ENCODE results near the gene SRGAP2C.
"Not testable (repeated sequence)": the region's sequence is repeated elsewhere in the genome, so short reads cannot be mapped to it uniquely, and the experiment has no call there.

The SRGAP2C gene

DNA sequence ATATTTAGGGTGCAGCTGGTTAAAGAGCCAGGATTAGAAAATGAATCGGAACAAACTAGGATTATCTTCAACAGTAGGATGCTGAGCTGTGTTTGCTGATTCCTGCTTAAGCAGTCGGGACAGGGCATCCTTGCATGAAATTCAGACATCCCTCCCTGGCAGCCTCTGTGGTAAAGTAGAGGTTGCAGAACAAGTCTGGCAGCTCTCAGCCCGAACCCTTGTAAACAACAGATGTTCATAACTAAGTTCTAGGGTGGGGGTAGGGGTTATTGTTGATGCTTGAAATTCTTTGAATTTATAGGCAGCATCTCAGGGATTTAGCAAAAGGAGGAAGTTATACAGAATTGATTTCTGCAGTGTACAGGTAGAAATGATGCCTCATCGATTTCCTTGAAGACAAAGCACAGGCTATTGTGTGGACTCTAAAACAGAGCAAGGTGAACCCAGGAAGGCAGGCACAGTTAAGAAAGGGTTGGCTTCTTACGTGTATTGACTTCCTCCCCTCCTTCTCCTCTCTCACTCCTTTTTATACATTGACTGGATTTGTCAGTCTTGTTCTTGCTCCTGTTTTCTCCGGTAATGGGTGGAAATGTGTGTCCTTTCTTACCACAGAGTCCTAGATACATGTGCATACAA lies 114.9 kb downstream of the SRGAP2C start:
- not testable (repeated sequence) for H3K23ac ChIP-seq (ENCODE audit: low read length); H3K27me3 ChIP-seq (ENCODE audit: insufficient read depth, low read length); H3K4me2 ChIP-seq (ENCODE audit: low read length); H2BK12ac ChIP-seq (ENCODE audit: low read length); DNase-seq; H4K12ac ChIP-seq (ENCODE audit: low read depth, low read length); H2AFZ ChIP-seq (ENCODE audit: insufficient read depth, low read length, poor library complexity); H4K91ac ChIP-seq (ENCODE audit: low read depth, low read length); H2BK120ac ChIP-seq (ENCODE audit: insufficient read depth, low read length, poor library complexity); H3K79me2 ChIP-seq (ENCODE audit: control insufficient read depth, insufficient read depth, low read length, poor library complexity); H3K9ac ChIP-seq (ENCODE audit: low read length); H3K9me3 ChIP-seq (ENCODE audit: insufficient read depth, low read depth, low read length); H3K18ac ChIP-seq (ENCODE audit: low read length); H3K27ac ChIP-seq (ENCODE audit: low read depth, low read length); H3K4me3 ChIP-seq (ENCODE audit: low read depth, low read length); H3K4ac ChIP-seq (ENCODE audit: low read depth, low read length); H3K14ac ChIP-seq (ENCODE audit: low read length); H2BK5ac ChIP-seq (ENCODE audit: low read depth, low read length, poor library complexity); H4K8ac ChIP-seq (ENCODE audit: low read depth, low read length); H2AK5ac ChIP-seq (ENCODE audit: low read length); H3K79me1 ChIP-seq (ENCODE audit: low read length); H3K4me1 ChIP-seq (ENCODE audit: control insufficient read depth in 1 of 2, insufficient read depth in 2 of 2, low read length in 2 of 2); H3K36me3 ChIP-seq (ENCODE audit: control insufficient read depth in 1 of 2, insufficient read depth in 2 of 2, low read length in 2 of 2)
- no CpG with 5 or more reads among the region's 6 CpGs for WGBS (ENCODE audit: extremely low coverage, insufficient coverage, insufficient read length)

DNA sequence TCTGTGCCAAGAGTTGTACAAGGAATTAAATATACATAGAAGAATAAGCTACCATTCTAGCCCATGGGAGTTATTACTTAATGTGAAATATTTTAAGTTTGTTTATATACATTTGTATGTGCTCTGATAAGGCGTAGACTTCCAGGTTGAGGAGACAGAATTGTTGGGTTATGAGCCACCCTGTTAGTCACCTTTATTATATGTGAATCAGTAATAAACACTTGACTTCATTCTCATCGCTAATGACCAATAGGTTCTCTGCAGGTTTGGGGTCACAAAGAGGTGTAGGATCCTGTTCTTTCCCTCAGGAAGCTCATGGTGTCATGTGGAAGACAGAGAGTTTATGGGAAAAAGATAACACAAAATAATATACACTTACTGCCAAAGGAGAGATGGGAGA lies 117.1 kb downstream of the SRGAP2C start:
- H3K9ac ChIP-seq (ENCODE audit: low read length); H3K14ac ChIP-seq (ENCODE audit: low read length); H2BK120ac ChIP-seq (ENCODE audit: insufficient read depth, low read length, poor library complexity); H3K79me1 ChIP-seq (ENCODE audit: low read length); H3K23ac ChIP-seq (ENCODE audit: low read length); H4K91ac ChIP-seq (ENCODE audit: low read depth, low read length); H3K4me2 ChIP-seq (ENCODE audit: low read length); H3K27me3 ChIP-seq (ENCODE audit: insufficient read depth, low read length); DNase-seq; H3K9me3 ChIP-seq (ENCODE audit: insufficient read depth, low read depth, low read length); H4K12ac ChIP-seq (ENCODE audit: low read depth, low read length); H3K4ac ChIP-seq (ENCODE audit: low read depth, low read length); H3K36me3 ChIP-seq (ENCODE audit: control insufficient read depth in 1 of 2, insufficient read depth in 2 of 2, low read length in 2 of 2); H3K18ac ChIP-seq (ENCODE audit: low read length); H3K4me3 ChIP-seq (ENCODE audit: low read depth, low read length); H2BK12ac ChIP-seq (ENCODE audit: low read length); H3K4me1 ChIP-seq (ENCODE audit: control insufficient read depth in 1 of 2, insufficient read depth in 2 of 2, low read length in 2 of 2); H3K27ac ChIP-seq (ENCODE audit: low read depth, low read length); H3K79me2 ChIP-seq (ENCODE audit: control insufficient read depth, insufficient read depth, low read length, poor library complexity); H2AFZ ChIP-seq (ENCODE audit: insufficient read depth, low read length, poor library complexity); H2BK5ac ChIP-seq (ENCODE audit: low read depth, low read length, poor library complexity); H2AK5ac ChIP-seq (ENCODE audit: low read length); H4K8ac ChIP-seq (ENCODE audit: low read depth, low read length): not testable (repeated sequence)
- WGBS (ENCODE audit: extremely low coverage, insufficient coverage, insufficient read length) = no CpG with 5 or more reads among the region's 2 CpGs

DNA sequence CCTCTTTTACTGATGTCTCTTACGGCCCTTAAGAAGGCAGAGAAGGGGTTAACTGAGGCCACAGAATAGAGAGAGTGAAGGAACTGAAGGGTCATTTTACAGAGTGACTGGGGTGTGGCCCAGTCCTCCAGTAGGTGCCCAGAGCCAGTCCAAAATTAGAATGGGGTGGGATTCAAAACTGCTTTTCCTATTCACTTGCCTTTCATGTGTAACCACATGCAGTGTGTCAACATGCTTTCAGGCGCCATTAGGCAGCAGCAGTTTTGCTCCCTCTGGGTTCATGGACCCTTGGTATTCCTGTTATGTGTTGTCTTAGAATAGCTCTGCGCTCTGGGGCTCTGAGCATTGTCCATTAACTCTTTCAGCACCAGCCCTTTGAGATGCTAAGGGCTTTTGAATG lies 123.0 kb downstream of the SRGAP2C start:
- H3K27ac ChIP-seq (ENCODE audit: low read depth, low read length); H2AFZ ChIP-seq (ENCODE audit: insufficient read depth, low read length, poor library complexity); H3K9me3 ChIP-seq (ENCODE audit: insufficient read depth, low read depth, low read length); H3K79me1 ChIP-seq (ENCODE audit: low read length); H3K4ac ChIP-seq (ENCODE audit: low read depth, low read length); H3K27me3 ChIP-seq (ENCODE audit: insufficient read depth, low read length); H3K9ac ChIP-seq (ENCODE audit: low read length); H3K4me2 ChIP-seq (ENCODE audit: low read length); H3K23ac ChIP-seq (ENCODE audit: low read length); H3K4me1 ChIP-seq (ENCODE audit: control insufficient read depth in 1 of 2, insufficient read depth in 2 of 2, low read length in 2 of 2); H3K14ac ChIP-seq (ENCODE audit: low read length); H2BK5ac ChIP-seq (ENCODE audit: low read depth, low read length, poor library complexity); H3K79me2 ChIP-seq (ENCODE audit: control insufficient read depth, insufficient read depth, low read length, poor library complexity); H2AK5ac ChIP-seq (ENCODE audit: low read length); H3K4me3 ChIP-seq (ENCODE audit: low read depth, low read length); H2BK12ac ChIP-seq (ENCODE audit: low read length); DNase-seq; H4K12ac ChIP-seq (ENCODE audit: low read depth, low read length); H2BK120ac ChIP-seq (ENCODE audit: insufficient read depth, low read length, poor library complexity); H4K91ac ChIP-seq (ENCODE audit: low read depth, low read length); H3K18ac ChIP-seq (ENCODE audit: low read length); H3K36me3 ChIP-seq (ENCODE audit: control insufficient read depth in 1 of 2, insufficient read depth in 2 of 2, low read length in 2 of 2); H4K8ac ChIP-seq (ENCODE audit: low read depth, low read length): not testable (repeated sequence)
- no CpG with 5 or more reads among the region's 3 CpGs for WGBS (ENCODE audit: extremely low coverage, insufficient coverage, insufficient read length)

DNA sequence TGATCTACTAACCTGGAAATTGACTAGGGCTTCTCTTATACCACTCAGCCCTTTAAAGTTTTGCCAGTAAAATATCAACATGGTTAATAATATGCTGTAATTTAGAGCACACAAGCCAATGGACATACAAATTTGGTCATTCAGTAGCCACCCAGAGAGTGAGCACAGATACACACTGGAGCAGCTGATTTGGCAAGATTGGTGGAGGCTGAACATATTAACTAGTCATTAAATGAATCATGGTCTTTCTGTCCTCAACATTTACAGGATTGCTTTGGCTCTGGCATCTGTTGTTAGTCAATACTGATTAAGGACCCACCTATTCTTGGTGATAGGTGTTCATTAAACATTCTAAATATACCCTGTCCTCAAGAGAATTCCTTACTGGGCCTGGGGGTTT lies 130.7 kb downstream of the SRGAP2C start:
- not testable (repeated sequence) for DNase-seq; H2BK120ac ChIP-seq (ENCODE audit: insufficient read depth, low read length, poor library complexity); H3K9me3 ChIP-seq (ENCODE audit: insufficient read depth, low read depth, low read length); H4K91ac ChIP-seq (ENCODE audit: low read depth, low read length); H3K4ac ChIP-seq (ENCODE audit: low read depth, low read length); H3K14ac ChIP-seq (ENCODE audit: low read length); H3K23ac ChIP-seq (ENCODE audit: low read length); H2BK5ac ChIP-seq (ENCODE audit: low read depth, low read length, poor library complexity); H3K27me3 ChIP-seq (ENCODE audit: insufficient read depth, low read length); H4K12ac ChIP-seq (ENCODE audit: low read depth, low read length); H3K27ac ChIP-seq (ENCODE audit: low read depth, low read length); H3K9ac ChIP-seq (ENCODE audit: low read length); H3K36me3 ChIP-seq (ENCODE audit: control insufficient read depth in 1 of 2, insufficient read depth in 2 of 2, low read length in 2 of 2); H3K18ac ChIP-seq (ENCODE audit: low read length); H4K8ac ChIP-seq (ENCODE audit: low read depth, low read length); H2AK5ac ChIP-seq (ENCODE audit: low read length); H3K4me2 ChIP-seq (ENCODE audit: low read length); H2AFZ ChIP-seq (ENCODE audit: insufficient read depth, low read length, poor library complexity); H3K4me3 ChIP-seq (ENCODE audit: low read depth, low read length); H3K79me1 ChIP-seq (ENCODE audit: low read length); H2BK12ac ChIP-seq (ENCODE audit: low read length); H3K79me2 ChIP-seq (ENCODE audit: control insufficient read depth, insufficient read depth, low read length, poor library complexity); H3K4me1 ChIP-seq (ENCODE audit: control insufficient read depth in 1 of 2, insufficient read depth in 2 of 2, low read length in 2 of 2)

Measured in trophoblast cell (in vitro differentiated cells and primary cell).